AG10803 (cell line): ENCODE measurements around the gene MCUB.

Experiments
- DNase-seq: peaks from one replicate; pipeline ENCODE4 v3.0.0; 2010; ENCODE audit warnings: low read depth
- H3K4me3 ChIP-seq: 2 replicates; pipeline ENCODE4 v1.5.1; 2011; ENCODE audit warnings: mild to moderate bottlenecking, low read length, control low read depth
- CTCF ChIP-seq: conservative IDR thresholded peaks from 2 replicates; pipeline ENCODE4 v1.5.1; 2011; ENCODE audit warnings: mild to moderate bottlenecking, low read length, control low read depth, inconsistent platforms

The MCUB gene

GRCh38 chr4:109611045-109611646 lies 51.1 kb downstream of the MCUB start:
- no peak for DNase-seq
- H3K4me3 ChIP-seq: no peak overlapping the region
- no peak for TF ChIP-seq CTCF

- no peak for TF ChIP-seq CTCF
- DNase-seq: no peak
- H3K4me3 ChIP-seq: no peak overlapping the region
These were observed 54.0 kb downstream of the MCUB start for GRCh38 chr4:109614015-109614414.

- TF ChIP-seq CTCF: no peak
- no peak overlapping the region for H3K4me3 ChIP-seq
- no peak for DNase-seq
These were observed 54.4 kb downstream of the MCUB start for GRCh38 chr4:109614466-109614865.

GRCh38 chr4:109615742-109616141 lies 55.7 kb downstream of the MCUB start:
- TF ChIP-seq CTCF: no peak
- H3K4me3 ChIP-seq: no peak overlapping the region
- DNase-seq: no peak

GRCh38 chr4:109616243-109616642 lies 56.2 kb downstream of the MCUB start:
- no peak for TF ChIP-seq CTCF
- no peak overlapping the region for H3K4me3 ChIP-seq
- DNase-seq: no peak

- H3K4me3 ChIP-seq: no peak overlapping the region
- no peak for TF ChIP-seq CTCF
- no peak for DNase-seq
These were observed 62.6 kb downstream of the MCUB start for GRCh38 chr4:109622626-109623025.

GRCh38 chr4:109624536-109624935 lies 64.5 kb downstream of the MCUB start:
- TF ChIP-seq CTCF: no peak
- H3K4me3 ChIP-seq: no peak overlapping the region
- DNase-seq: no peak
